Spinal cord (tissue), 10 donors: ENCODE results near the gene SPEF2. TPM values are rescaled to one million over a fixed set of nuclear protein-coding genes. Genes with fewer than 3 reads are reported as not detected.

Experiments
- DNase-seq, 6 donors: peaks; one replicate each; pipeline versions ENCODE4 v3.0.0 to v3.0.0-alpha.2; 2013 to 2015; ENCODE audit warnings: low spot score in 6 of 6, low read depth in 4 of 6
- H3K27ac ChIP-seq: one replicate; pipeline ENCODE4 v1.5.1; 2013; ENCODE audit warnings: low read depth, low read length, control low read depth
- H3K27me3 ChIP-seq: one replicate; pipeline ENCODE4 v1.6.1; 2013; ENCODE audit warnings: low read length; ENCODE audit not compliant: control insufficient read depth, insufficient read depth
- H3K36me3 ChIP-seq: one replicate; pipeline ENCODE4 v1.6.1; 2013; ENCODE audit warnings: low read length; ENCODE audit not compliant: control insufficient read depth, insufficient read depth
- H3K4me1 ChIP-seq: one replicate; pipeline ENCODE4 v1.6.1; 2013; ENCODE audit warnings: low read length; ENCODE audit not compliant: control insufficient read depth, insufficient read depth
- H3K4me3 ChIP-seq: one replicate; pipeline ENCODE4 v1.5.1; 2013; ENCODE audit warnings: low read depth, low read length, control low read depth
- H3K9me3 ChIP-seq: one replicate; pipeline ENCODE4 v1.6.1; 2013; ENCODE audit warnings: low read length; ENCODE audit not compliant: control insufficient read depth, insufficient read depth
- WGBS: methylation state at CpG from one replicate; pipeline ENCODE4 v1.1.5; 2013; ENCODE audit warnings: missing lambda C conversion rate; ENCODE audit not compliant: insufficient coverage; 5-methylcytosine and 5-hydroxymethylcytosine counted together
- polyA plus RNA-seq, 2 donors: library from polyadenylated mRNA; unstranded; fragments of 120-200 nt; gene quantifications; one replicate each; pipeline ENCODE4 v1.2.1, GENCODE V29; 2013; ENCODE audit not compliant: insufficient read length in 2 of 2
- total RNA-seq, 2 donors: library from RNA; depleted of rRNA in 1 of 2; stranded (reverse); fragments of 120-200 nt in 1 of 2; fragments of >200 nt in 1 of 2; gene quantifications; one replicate each; pipeline versions ENCODE4 v1.2.3 to v1.2.4, GENCODE V29; 2013 to 2014
- donor health status: healthy.

SPEF2 gene
- total and polyA plus RNA-seq, 4 donors, result 14.9 to 36.4 (median 21.7) TPM

DNA sequence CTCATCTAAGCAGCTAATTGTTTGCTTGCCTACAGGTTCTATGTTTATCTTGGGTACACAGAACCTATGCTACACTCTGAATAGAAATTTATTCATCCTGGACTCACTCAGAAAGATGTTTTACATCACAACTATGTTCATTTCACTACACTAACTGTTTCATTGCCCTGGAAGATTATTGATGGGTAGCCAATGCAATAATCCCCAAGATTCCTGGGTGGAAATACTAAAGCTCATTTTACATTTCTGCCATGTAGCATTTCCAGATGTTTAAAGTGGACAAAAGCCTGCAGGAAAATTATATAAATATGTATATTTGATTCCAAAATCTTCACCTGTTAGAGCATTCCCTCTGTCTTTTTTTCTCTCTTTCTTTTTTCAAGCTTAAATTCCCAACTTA, 187.2 kb downstream of the SPEF2 start:
- no peaks in the 10 kb centered on the region for H3K36me3 ChIP-seq
- H3K27me3 ChIP-seq, result no peaks in the 10 kb centered on the region
- H3K4me3 ChIP-seq, result no peak overlapping the region
- peak in 1 of 6 donors; percentile 6 for DNase-seq
- H3K4me1 ChIP-seq, result peaks cover 7% of the 10 kb centered on the region
- H3K9me3 ChIP-seq, result no peaks in the 10 kb centered on the region
- H3K27ac ChIP-seq, result no peak overlapping the region

GRCh38 chr5:35810601-35811000, 192.9 kb downstream of the SPEF2 start:
- H3K4me3 ChIP-seq, result no peak overlapping the region
- H3K36me3 ChIP-seq, result no peaks in the 10 kb centered on the region
- H3K4me1 ChIP-seq, result no peaks in the 10 kb centered on the region
- DNase-seq, result no peak
- H3K27ac ChIP-seq, result no peak overlapping the region
- H3K27me3 ChIP-seq, result no peaks in the 10 kb centered on the region
- H3K9me3 ChIP-seq, result no peaks in the 10 kb centered on the region

- DNase-seq, result no peak
- 100% methylated on average over 1 of the region's 3 CpGs for WGBS
- Histone ChIP-seq H3K27me3 (no peaks in the 10 kb centered on the region), H3K36me3 (no peaks in the 10 kb centered on the region), H3K9me3 (no peaks in the 10 kb centered on the region), H3K4me3 (no peak overlapping the region), H3K27ac (no peak overlapping the region), H3K4me1 (no peaks in the 10 kb centered on the region)
Observed at GRCh38 chr5:35811108-35811741, 193.6 kb downstream of the SPEF2 start.

- no peak overlapping the region for H3K27ac ChIP-seq
- H3K4me1 ChIP-seq, result no peaks in the 10 kb centered on the region
- no peak for DNase-seq
- H3K9me3 ChIP-seq, result no peaks in the 10 kb centered on the region
- WGBS, result no CpG with 5 or more reads among the region's 1 CpG
- H3K36me3 ChIP-seq, result no peaks in the 10 kb centered on the region
- no peaks in the 10 kb centered on the region for H3K27me3 ChIP-seq
- no peak overlapping the region for H3K4me3 ChIP-seq
Observed at GRCh38 chr5:35813521-35813920, 195.9 kb downstream of the SPEF2 start.

DNA sequence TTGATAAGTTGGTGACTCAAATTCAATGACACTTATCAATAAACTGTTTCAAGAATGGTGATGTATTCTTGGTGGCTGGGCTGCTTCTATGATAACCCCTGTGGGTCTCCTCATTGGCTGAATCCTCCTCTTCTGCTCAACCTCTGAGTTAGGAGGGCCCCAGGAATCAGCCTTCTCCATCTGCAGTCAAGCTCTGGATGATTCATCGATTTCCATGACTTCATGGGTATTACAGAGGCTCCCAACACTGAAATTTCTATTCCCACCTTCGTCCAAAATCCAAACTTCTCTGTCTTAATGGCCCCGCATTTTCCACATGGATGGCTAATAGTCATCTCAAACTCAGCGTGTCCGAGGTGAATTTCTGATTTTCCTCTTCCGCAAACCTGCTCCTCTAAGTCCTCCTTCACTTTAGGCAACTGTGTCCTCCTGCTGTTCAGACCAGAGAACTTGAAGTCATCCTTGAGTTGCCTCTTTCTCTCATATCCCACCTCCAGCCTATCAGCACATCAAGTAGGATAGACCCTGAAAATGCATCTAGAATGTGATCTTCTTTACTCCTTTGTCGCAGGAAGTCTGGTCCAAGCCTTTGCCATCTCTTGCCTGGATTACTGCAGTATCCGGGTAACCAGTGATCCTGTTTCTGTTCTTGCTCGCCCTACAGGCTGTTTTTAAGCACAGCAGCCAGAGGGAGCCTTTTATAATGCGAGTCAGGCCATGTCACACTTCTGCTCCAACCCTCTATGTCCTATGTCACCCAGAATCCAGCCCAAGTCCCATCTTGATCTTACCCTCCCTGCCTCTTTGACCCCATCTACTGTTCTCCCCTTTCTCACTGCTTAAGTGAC, 197.7 kb downstream of the SPEF2 start:
- Histone ChIP-seq H3K4me1 (no peaks in the 10 kb centered on the region), H3K4me3 (no peak overlapping the region), H3K9me3 (no peaks in the 10 kb centered on the region), H3K36me3 (no peaks in the 10 kb centered on the region), H3K27ac (no peak overlapping the region), H3K27me3 (no peaks in the 10 kb centered on the region)
- DNase-seq, result no peak
- WGBS, result 79% methylated on average over 10 of the region's 10 CpGs

DNA sequence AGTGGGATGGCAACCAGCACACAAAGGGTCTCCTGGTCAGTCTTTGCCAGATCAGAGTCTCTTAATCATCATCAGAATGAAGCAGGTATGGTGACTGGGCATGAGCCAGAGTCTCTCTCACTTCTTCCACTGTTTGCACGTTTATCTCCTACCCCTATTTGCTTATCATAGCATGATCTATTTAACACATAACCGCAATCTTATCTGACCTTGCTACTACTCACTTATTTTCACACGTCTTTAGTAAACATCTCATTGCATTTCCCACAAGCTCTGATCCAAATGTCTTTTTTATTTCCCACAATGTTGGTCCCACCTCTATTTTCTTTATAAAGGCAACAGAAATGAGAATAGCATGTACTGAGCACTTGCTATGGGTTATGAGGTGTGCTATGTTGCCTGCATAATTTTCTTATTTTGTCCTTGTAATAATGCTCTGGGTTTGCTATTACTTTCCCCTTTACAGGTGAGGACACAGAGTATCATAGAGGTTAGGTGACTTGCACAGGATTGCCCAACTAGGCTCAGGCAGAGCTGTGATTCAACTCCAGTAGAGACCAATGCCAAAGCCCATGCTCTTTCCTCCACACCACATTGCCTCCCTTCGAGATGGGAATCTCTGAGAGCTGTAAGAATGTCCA, 199.3 kb downstream of the SPEF2 start:
- Histone ChIP-seq H3K4me1 (no peaks in the 10 kb centered on the region), H3K4me3 (no peak overlapping the region), H3K9me3 (no peaks in the 10 kb centered on the region), H3K27me3 (no peaks in the 10 kb centered on the region), H3K27ac (no peak overlapping the region), H3K36me3 (no peaks in the 10 kb centered on the region)
- 93% methylated on average over 4 of the region's 4 CpGs for WGBS
- no peak for DNase-seq

GRCh38 chr5:35819026-35819425, 201.4 kb downstream of the SPEF2 start:
- H3K36me3 ChIP-seq, result no peaks in the 10 kb centered on the region
- no peaks in the 10 kb centered on the region for H3K27me3 ChIP-seq
- H3K4me1 ChIP-seq, result no peaks in the 10 kb centered on the region
- H3K4me3 ChIP-seq, result no peak overlapping the region
- WGBS, result 100% methylated on average over 1 of the region's 2 CpGs
- no peak overlapping the region for H3K27ac ChIP-seq
- H3K9me3 ChIP-seq, result no peaks in the 10 kb centered on the region
- no peak for DNase-seq

GRCh38 chr5:35819668-35820067, 202.0 kb downstream of the SPEF2 start:
- Histone ChIP-seq H3K9me3 (no peaks in the 10 kb centered on the region), H3K27ac (no peak overlapping the region), H3K36me3 (no peaks in the 10 kb centered on the region), H3K4me3 (no peak overlapping the region), H3K27me3 (no peaks in the 10 kb centered on the region), H3K4me1 (no peaks in the 10 kb centered on the region)
- no peak for DNase-seq
- no CpG with 5 or more reads among the region's 1 CpG for WGBS

DNA sequence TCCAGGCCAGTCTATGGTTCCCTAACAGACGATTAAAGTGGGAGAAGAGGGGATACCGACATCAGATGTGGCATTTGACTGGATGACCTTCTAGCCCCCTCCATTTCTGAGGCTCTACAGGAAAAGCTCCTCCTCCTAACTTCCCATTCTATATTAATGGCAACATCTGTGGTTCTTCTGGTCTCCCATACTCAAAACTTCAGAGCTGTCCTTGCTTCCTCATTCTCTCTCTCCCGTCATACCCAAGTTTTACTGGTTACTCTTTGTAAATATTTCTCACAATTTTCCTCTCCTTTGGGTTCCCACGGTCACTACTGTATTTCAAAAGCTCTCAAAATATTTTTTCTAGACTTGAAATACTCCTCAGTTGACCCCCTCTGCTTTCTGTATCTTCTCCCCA, 203.1 kb downstream of the SPEF2 start:
- DNase-seq, result no peak
- Histone ChIP-seq H3K4me3 (no peak overlapping the region), H3K4me1 (no peaks in the 10 kb centered on the region), H3K36me3 (no peaks in the 10 kb centered on the region), H3K27ac (no peak overlapping the region), H3K27me3 (no peaks in the 10 kb centered on the region), H3K9me3 (no peaks in the 10 kb centered on the region)
- WGBS, result 86% methylated on average over 3 of the region's 4 CpGs

DNA sequence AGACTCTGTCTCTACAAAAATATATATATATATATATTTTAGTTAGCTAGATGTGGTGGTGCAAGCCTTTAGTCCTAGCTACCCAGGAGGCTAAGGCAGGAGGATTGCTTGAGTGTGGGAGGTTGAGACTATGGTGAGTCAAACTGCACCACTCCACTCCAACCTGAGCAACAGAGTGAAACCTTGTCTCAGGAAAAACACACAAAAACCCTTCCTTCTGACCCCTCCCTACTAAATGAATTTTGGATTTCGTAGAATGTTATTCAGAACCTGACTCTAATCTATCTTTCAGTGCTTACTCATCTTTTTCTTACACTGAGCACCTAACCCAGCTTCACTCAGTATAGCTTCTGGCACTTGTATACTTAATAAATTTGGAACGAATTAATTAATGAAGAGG, 203.8 kb downstream of the SPEF2 start:
- 86% methylated on average over 1 of the region's 2 CpGs for WGBS
- H3K36me3 ChIP-seq, result no peaks in the 10 kb centered on the region
- H3K27me3 ChIP-seq, result no peaks in the 10 kb centered on the region
- no peak overlapping the region for H3K4me3 ChIP-seq
- no peak overlapping the region for H3K27ac ChIP-seq
- H3K4me1 ChIP-seq, result no peaks in the 10 kb centered on the region
- H3K9me3 ChIP-seq, result no peaks in the 10 kb centered on the region
- no peak for DNase-seq
